ENCODE results near the gene CRELD1. TPM values are rescaled to one million over a fixed set of nuclear protein-coding genes. Genes with fewer than 3 reads are reported as not detected.
"Not testable (repeated sequence)": the region's sequence is repeated elsewhere in the genome, so short reads cannot be mapped to it uniquely, and the experiment has no call there.

The CRELD1 gene, protein sequence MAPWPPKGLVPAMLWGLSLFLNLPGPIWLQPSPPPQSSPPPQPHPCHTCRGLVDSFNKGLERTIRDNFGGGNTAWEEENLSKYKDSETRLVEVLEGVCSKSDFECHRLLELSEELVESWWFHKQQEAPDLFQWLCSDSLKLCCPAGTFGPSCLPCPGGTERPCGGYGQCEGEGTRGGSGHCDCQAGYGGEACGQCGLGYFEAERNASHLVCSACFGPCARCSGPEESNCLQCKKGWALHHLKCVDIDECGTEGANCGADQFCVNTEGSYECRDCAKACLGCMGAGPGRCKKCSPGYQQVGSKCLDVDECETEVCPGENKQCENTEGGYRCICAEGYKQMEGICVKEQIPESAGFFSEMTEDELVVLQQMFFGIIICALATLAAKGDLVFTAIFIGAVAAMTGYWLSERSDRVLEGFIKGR
- polyA plus RNA-seq (ENCODE audit: insufficient read length in 12 of 12) = 10 to 100 TPM in 11 of 12 donors, not detected in 1; 22.1 to 47.0 (median 31.3) TPM
- long read RNA-seq, donor 1, partial matches to known transcripts = 5 of 9 reads
- long read RNA-seq, donor 1, other reads (novel, unspliced or antisense) = 0 of 9 reads
- long read RNA-seq, donor 2, transcript CRELD1-206 (11 exons, 1,778 nt) = major isoform, 7 of 11 reads
- long read RNA-seq, donor 2, partial matches to known transcripts = 0 of 11 reads
- long read RNA-seq, donor 2, other reads (novel, unspliced or antisense) = 0 of 11 reads
- long read RNA-seq, donor 3, partial matches to known transcripts = 0 of 2 reads
- long read RNA-seq, donor 3, other reads (novel, unspliced or antisense) = 0 of 2 reads
- long read RNA-seq, donor 4 = 0 reads
- long read RNA-seq, donor 5, transcript CRELD1-206 (11 exons, 1,778 nt) = major isoform, 8 of 17 reads
- long read RNA-seq, donor 5, transcript CRELD1-202 (10 exons, 2,696 nt) = minor isoform, 6 of 17 reads
- long read RNA-seq, donor 5, partial matches to known transcripts = 0 of 17 reads
- long read RNA-seq, donor 5, other reads (novel, unspliced or antisense) = 0 of 17 reads
- long read RNA-seq, donor 6, partial matches to known transcripts = 5 of 6 reads
- long read RNA-seq, donor 6, other reads (novel, unspliced or antisense) = 0 of 6 reads
- long read RNA-seq, donor 7, partial matches to known transcripts = 0 of 3 reads
- long read RNA-seq, donor 7, other reads (novel, unspliced or antisense) = 0 of 3 reads
- long read RNA-seq, donor 8, transcript CRELD1-206 (11 exons, 1,778 nt) = minor isoform, 5 of 14 reads
- long read RNA-seq, donor 8, transcript CRELD1-203 (11 exons, 1,728 nt) = major isoform, 6 of 14 reads
- long read RNA-seq, donor 8, partial matches to known transcripts = 0 of 14 reads
- long read RNA-seq, donor 8, other reads (novel, unspliced or antisense) = 0 of 14 reads
- long read RNA-seq, donor 9, partial matches to known transcripts = 0 of 3 reads
- long read RNA-seq, donor 9, other reads (novel, unspliced or antisense) = 0 of 3 reads
- long read RNA-seq, donor 10, partial matches to known transcripts = 0 of 5 reads
- long read RNA-seq, donor 10, other reads (novel, unspliced or antisense) = 0 of 5 reads
- long read RNA-seq, donor 11, transcript CRELD1-206 (11 exons, 1,778 nt) = major isoform, 5 of 8 reads
- long read RNA-seq, donor 11, partial matches to known transcripts = 0 of 8 reads
- long read RNA-seq, donor 11, other reads (novel, unspliced or antisense) = 0 of 8 reads

DNA sequence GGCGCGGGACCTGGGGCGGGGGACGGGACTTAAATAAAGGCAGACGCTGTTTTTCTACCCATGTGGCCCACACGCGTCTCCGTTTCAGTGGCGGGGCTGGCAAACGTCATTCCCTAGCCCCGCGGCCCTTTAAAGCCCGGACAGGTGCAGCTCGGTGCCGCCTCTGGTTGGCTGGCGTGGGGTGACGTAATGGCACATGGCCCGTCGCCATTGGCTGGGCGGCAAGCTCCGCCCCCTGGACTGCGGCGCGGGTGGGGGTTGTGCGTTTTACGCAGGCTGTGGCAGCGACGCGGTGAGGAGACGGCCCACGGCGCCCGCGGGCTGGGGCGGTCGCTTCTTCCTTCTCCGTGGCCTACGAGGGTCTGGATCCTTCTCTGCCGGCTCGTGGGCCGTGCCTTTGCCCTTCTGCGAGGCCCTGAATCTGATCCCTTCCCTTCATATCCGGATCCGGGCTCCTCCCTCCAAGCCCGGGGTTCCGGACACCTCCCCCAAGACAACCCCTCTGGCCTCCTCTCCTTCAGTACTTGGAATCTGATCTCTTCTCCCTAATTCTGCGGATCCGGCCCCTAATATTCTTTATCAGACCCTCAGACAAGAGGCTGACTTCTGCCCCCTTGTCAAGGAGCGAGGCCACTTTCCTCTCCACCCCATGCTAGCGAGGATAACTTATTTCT lies at the start of gene CRELD1:
TSS of gene CRELD1 (plus strand) at position 274 of the 674 bp plus-strand sequence. CDS start 605 bp downstream, outside the sequence.
- peak; percentile 95 for DNase-seq

DNA sequence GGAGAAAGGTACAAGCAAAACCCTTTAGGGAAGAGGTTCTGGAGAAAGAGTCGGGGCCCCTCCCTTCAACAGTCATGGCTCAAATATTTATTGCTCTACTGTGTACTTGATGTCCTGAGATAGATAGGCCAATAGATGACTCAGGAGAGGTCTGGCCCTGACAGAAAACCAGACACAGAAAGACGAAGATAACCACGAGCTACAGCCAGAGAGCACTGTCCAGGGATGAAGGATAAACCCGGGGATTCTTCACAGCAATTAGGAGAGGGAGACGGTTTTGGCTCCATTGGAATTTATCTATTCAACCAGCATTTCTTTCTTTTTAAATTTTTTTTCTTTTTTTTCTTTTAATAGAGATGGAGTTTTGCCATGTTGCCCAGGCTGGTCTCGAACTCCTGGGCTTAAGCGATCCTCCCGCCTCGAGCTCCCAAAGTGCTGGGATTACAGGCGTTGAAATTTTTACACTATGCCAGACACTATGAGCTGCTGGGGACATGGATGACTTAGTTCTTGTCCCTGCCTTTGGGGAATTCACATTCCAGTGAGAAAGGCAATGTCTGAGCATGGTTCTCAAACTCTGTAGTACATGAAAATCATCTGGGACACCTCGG lies 49.0 kb upstream of the CRELD1 start:
- no peak for DNase-seq

DNA sequence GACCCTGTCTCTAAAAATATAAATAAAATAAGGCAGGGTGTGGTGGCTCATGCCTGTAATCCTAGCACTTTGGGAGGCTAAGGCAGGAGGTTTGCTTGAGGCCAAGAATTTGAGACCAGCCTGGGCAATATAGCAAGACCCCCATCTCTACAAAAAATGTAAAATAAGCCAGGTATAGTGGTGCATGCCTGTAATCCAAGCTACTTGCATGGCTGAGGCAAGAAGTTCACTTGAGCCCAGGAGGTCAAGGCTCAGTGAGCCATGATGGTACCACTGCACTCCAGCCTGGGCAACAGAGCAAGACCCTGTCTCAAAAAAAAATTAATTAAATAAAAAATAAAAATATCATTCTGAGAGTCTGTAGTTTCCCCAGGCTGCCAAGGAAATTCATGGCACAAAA lies 47.3 kb upstream of the CRELD1 start:
- no peak for DNase-seq

DNA sequence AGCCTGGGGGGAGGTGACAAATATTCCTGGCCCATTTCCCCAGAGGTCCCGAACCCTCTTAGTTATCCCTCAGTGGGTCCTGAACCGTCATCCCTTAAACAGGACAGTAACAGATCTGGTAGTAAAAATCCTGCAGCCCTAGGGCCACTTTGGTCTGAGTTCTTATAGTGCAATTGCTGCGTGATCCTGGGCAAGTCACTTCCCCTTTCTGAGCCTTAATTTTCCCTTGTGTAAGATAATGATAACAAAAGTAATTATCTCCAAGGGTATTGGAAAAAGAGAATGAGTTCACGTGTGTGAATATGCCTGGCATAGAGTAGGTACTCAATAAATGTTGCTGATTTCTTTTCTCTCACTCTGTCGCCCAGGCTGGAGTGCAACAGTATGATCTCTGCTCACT lies 46.2 kb upstream of the CRELD1 start:
- DNase-seq = no peak

DNA sequence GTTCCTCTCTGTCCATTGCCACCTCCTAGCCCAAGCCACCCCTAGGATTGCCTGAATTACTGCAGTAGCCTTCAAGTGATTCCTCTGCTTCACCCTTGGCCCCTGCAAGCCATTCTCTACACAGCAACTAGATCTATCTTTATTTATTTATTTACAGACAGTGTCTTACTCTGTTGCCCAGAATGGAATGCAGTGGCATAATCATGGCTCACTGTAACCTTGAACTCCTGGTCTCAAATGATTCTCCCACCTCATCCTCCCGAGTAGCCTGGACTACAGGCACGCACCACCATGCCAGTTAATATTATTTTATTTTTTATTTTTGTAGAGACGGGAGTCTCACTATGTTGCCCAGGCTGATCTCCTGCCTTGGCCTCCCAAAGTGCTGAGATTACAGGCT lies 45.1 kb upstream of the CRELD1 start:
- no peak for DNase-seq

DNA sequence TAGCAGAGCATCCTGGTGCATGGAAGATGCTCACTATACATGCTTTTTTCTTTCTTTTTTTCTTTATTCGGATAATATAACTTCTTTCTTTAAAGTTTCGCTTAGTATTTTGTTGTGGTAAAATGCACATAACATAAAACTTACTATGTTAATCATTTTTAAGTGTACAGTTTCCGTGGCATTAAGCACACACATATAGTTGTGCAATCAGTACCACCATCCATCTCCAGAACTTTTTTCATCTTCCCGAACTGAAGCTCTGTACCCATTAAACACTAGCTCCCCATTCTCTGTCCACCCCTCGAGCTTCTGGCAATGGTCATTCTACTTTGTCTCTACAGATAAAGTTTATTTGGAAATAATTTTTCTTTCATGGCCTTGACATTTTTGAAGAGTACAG lies 44.2 kb upstream of the CRELD1 start:
- DNase-seq = no peak

DNA sequence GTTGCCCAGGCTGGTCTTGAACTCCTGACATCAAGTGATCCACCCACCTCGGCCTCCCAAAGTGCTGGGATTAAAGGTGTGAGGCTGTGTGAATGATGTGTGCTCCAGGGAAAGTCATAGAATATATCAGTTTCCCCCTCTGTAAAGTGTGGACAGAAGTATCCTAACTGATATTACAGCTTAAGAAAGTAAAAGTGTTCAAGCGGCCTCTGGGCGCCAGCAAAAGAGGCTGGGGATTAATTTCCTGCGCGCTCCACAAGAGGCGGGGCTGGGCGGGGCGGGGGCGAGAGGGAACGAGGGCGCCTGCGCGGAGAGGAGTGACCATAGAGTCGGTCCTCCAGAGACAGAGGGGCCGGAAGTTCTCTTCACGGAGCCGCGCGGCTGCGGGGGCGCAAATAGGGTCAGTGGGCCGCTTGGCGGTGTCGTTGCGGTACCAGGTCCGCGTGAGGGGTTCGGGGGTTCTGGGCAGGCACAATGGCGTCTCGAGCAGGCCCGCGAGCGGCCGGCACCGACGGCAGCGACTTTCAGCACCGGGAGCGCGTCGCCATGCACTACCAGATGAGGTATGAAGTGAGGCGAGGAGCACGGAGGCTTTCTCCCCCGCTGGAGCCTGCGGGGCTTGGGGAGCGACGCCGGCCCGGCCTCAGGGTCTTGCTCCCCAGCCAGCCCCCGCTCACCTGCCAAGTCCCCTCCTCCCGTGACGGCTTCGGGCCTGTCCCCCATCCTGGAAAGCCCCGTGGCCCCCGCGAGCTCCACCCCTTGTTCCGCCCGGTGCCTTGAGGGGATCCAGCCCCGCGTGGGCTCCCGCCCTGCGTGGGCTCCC lies 43.2 kb upstream of the CRELD1 start, which contains the start of gene JAGN1:
TSS of gene JAGN1 (plus strand) at position 362 of the 823 bp plus-strand sequence. CDS start at position 475, 113 bp downstream.
- peak; percentile 92 for DNase-seq

DNA sequence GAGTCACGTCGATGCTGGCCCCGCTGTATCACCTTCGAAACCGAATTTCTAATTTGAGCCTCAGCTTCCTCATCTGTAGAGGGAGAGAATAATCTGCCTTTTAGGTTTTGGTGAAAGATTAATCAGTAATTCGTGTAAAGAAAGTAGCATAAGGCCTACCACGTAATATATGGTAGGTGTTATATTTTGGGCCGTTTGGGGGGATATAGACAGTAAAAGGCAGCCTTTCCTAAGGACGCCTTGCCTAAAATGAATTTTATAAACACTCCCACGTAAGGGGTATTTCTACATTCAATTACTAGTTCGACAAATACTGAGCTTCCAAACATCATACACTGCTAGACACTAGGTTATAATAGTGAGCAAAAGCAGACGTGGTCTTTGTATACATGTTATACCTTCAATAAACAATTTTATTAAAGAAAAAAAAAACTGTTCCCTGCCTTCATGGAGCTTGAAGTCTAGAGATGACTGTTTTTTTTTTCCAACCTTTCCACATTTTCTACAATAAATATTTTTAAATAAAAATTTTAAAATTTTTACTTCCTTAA lies 42.5 kb upstream of the CRELD1 start:
- DNase-seq = no peak

DNA sequence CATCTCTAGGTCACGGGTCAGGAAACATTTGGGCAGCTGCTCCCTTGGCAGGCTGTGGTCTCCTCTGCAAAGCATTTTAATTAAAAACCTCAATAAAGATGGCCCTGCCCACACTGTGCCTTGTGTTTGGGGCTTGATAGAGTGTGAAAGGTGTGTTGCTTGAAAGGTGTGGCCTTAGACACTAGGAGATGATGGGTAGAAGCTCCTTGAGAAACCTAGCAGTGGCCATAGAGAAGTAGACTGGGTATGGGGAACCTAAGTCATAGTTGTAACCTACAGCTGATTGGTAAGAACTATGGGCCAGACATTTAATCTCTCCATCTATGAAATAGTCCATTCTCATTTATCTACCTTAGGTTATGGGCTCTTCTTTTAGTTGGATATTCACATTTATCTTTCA lies 39.9 kb upstream of the CRELD1 start:
- no peak for DNase-seq

DNA sequence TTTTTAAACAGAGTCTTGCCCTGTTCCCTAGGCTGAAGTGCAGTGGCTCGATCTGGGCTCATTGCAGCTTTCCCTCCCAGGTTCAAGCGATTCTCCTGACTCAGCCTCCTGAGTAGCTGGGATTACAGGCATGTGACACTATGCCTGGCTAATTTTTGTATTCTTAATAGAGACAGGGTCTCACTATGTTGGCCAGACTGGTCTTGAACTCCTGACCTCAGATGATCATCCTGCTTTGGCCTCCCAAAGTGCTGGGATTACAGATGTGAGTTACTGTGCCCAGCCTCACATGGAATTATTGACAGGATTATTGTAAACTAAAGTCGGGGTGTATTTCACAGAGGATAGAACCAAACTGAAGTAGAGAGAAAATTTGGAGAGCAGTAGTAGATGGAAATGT lies 37.9 kb upstream of the CRELD1 start:
- DNase-seq = not testable (repeated sequence)

DNA sequence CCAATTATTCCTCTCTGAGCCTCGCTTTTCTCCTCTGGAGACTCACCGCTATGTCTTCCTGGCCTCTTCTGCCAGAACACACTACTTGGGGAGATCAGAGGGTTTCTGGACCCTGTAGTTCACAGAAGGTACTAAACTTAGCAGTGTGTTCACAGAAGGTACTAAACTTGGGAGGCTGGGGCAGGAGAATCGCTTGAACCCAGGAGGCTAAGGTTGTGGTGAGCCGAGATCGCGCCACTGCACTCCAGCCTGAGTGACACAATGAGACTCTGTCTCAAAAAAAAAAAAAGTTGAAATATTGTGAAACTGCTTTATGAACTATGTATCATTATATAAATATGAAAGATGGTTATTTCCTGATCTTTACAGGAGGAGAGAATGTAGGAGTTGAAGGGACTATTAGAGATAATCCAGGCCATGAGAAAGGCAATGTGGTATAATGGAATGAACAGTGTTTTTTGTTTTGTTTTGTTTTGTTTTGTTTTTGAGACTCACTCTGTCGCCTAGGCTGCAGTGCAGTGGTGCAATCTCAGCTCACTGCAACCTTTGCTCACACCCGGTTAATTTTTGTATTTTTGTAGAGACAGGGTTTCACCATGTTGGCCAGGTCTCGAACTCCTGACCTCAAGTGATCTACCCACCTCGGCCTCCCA lies 36.8 kb upstream of the CRELD1 start:
- DNase-seq = not testable (repeated sequence)

DNA sequence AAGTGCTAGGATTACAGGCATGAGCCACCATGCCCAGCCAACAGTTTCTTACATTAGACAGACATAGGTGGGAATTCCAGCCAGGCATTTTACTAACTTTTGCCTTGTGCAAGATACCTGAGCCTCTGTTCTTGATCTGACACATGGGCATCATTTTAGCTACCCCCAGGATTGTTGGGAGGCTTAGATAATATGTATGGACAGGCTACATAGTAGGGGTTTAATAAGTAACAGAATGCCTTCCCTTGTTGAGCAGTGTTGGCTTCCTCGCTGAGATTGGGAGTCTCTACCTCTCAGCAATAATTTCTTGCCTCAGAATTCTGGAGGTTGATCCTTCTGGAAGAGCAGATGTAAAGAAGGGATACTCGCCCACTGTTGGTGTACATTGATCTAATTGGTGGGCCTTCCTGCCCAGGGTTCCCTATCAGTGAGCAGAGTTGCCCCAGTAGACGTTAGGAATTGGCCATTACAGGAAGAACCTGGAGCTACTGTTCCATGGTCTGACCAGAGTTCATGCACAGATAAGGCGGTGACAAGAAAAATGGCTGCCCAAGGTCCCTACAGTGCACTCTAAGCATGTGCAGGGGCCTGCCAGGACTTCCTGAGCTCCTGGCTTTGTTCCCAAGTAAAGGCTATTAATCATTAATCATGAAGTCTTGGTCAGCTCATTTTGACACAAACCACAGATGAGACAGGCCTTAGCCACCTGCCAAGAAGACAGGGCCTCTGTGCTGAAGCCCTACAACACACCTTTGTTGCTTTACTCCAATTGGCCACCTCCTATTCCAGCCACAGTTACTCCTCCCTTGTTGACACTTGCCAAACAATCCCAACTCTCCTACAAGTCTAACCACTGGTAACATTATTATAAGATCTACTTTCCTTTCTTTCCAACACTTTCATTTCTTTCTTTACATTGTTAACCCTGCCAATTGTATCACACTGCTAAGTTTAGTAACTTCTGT lies 35.9 kb upstream of the CRELD1 start:
- no peak for DNase-seq

DNA sequence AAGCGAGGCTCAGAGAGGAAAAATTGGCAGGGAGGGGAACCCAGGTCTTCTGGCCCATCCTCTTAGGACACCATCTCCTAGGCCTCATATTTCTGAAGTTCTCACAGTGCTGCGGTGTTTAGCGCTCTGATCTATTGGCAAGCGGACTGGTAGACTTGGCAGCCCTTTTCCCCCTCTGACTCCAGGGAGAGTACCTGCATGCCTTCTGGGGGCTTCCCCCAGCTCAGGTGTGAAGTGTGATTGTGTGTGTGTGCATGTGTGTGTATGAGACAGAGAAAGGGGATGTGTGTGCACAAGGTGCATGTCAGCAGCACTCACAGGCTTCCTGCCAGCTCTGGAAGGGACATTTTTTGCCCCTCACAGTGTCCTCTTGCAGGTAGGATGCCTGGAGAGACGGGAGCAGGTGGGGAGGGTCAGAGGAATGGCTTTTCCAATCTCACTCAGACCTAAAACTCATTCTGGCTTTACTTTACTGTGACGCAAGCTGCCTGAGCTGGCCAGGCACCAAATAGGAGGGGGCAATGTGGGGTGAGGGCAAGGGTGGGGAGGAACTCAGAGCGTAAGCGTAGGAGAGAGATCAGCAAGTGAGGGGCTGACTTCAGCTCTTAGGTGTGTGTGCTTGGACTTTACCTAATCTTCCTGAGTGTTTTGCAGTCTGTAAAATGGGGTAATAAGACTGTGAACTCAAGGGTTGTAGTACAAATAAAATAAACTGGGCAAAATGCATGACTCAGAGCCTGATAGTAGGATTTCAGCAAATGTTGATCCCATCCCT lies 35.0 kb upstream of the CRELD1 start:
- DNase-seq = no peak

DNA sequence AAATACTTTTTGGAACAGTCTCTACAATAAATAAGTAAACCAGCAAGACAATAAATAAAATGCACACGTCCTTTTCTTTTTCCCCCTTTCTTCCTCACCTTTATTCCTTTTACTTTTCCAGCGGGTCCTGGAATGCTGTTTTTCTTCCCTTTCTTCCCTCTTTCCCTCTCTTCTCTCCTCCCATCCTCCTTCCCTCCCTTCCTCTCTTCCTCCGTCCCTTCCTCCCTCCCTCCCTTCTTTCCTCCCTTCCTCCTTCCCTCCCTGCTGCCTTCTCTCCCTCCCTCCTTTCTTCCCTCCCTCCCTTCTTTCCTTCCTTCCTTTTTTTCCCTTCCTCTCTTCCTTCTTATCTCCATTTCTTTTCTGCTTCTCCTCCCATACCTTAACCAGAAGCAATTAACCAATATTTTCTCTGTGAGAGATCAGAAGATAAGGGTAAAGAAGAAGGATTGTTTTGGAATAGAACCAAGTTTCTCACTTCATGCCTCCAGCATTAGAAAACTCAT lies 34.3 kb upstream of the CRELD1 start:
- no peak for DNase-seq

DNA sequence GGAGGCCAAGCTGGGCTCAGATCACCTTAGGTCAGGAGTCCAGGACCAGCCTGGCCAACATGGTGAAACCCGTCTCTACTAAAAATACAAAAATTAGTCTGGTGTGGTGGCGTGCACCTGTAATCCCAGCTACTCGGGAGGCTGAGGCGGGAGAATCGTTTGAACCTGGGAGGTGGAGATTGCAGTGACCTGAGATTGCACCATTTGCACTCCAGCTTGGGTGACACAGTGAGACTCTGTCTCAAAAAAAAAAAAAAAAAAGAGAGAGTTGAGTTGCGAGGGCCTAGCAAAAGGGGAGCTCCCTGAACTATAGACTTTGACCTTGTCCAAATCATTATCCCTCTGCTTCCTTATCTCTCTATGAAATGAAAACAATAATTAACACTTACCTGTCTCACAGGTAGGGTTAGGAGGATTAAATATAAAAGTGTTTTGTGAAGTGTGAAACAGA lies 32.6 kb upstream of the CRELD1 start:
- not testable (repeated sequence) for DNase-seq

DNA sequence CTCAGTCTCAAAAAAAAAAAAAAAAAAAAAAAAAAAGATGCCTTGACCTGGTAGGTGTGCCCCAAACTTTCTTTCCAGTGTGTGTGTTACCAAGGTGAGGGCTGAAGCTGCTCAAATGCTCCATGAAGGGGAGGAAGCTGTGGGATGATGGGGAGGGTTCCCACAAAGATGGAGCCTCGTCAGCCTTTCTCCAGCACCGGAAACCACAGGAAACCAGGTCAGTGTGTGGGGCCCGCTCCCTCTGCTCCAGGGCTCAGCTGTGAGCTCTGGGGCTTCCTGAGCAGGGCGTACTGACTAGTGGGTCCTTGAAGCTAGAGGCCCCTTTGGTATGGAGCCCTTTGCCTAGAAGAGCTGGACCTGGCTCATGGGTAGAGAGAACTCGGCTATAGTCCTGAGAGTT lies 31.7 kb upstream of the CRELD1 start:
- DNase-seq = no peak
